ENCODE measurements around the gene SNX11. TPM values are rescaled to one million over a fixed set of nuclear protein-coding genes. Genes with fewer than 3 reads are reported as not detected.
"Not testable (repeated sequence)": the region's sequence is repeated elsewhere in the genome, so short reads cannot be mapped to it uniquely, and the experiment has no call there.

The SNX11 gene
- total and polyA plus RNA-seq, 3 experiments from 2014 or later = 26.5 to 45.2 (median 43.3) TPM

DNA sequence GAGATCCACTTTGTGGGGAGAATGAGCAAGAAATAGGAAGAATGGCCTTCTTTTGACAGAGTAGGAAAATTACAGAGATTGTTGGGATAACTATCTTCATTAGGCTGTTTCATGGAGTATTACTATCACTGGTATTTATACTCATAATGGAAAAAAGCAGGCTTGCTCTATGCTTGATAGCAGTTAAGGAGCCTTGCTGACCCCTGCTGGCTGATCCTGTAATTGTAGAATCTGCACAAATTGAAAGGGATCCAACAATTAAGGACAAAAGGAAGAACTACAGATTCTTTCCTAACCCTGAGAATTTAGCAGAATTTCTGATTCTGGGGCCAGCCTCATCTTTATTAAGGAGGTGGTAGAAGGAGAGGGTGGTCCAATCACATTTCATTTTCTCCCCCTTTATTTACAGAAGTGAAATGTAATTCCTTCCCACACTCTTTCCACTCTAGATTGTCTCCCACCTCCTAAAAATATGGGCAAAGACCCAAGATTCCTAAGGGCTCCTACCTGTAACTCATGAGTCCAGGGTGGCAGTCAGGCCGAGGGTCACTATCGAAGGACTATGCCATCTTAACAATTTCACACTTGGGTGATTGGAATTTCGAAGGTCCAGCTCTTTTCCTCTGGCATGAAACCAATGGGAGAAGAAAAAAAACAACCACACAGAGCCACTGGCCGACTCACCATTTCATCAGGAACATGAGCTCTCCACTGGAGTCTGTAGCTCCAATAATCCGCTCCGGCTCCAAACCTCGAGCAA is 33.1 kb upstream of the SNX11 start:
- H3K36me3 ChIP-seq (ENCODE audit: insufficient read depth, low read length) = peaks cover 14% of the 10 kb centered on the region
- no peaks in the 10 kb centered on the region for H3K9me3 ChIP-seq (ENCODE audit: low read length)
- peak; percentile 60 to 80 (median 67) for DNase-seq
- H3K27me3 ChIP-seq (ENCODE audit: insufficient read depth, low read length, poor library complexity, severe bottlenecking) = no peaks in the 10 kb centered on the region
- no peak overlapping the region for H3K27ac ChIP-seq (ENCODE audit: low read depth, low read length)
- peaks cover 0 to 49% (median 9%) of the 10 kb centered on the region in 3 donors for H3K36me3 Mint-ChIP-seq
- ChIA-PET CTCF (interaction anchor here (0.8 to 4.7 kb wide), 15 partner anchors 12 to 57 kb away, joined by 3 to 45 read pairs (median 5); partner anchors contain the start of gene NFE2L1), POLR2A (no interaction called here)
- no peak overlapping the region for H3K4me3 ChIP-seq (ENCODE audit: low read length)
- H3K4me3 Mint-ChIP-seq = no peak overlapping the region
- H3K9me3 Mint-ChIP-seq = no peaks in the 10 kb centered on the region
- no peak overlapping the region for H3K27ac Mint-ChIP-seq
- H3K4me1 ChIP-seq (ENCODE audit: insufficient read depth, low read length) = no peaks in the 10 kb centered on the region
- no peaks in the 10 kb centered on the region for H3K27me3 Mint-ChIP-seq
- no peaks in the 10 kb centered on the region for H3K4me1 Mint-ChIP-seq

DNA sequence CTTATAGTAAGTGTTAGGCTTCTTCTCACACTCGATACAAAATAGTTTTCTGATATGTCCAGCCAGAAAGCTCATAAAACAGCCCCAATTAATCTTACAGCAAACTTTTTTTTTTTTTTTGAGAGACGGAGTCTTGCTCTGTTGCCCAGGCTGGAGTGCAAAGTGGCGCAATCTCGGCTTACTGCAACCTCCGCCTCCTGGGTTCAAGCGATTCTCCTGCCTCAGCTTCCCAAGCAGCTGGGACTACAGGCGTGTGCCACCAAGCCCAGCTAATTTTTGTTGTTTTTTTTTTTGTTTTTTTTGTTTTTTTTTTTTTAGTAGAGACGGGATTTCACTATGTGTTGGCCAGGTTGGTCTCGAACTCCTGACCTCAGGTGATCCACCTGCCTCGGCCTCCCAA is 30.4 kb upstream of the SNX11 start:
- peaks cover 11% of the 10 kb centered on the region for H3K36me3 ChIP-seq (ENCODE audit: insufficient read depth, low read length)
- H3K4me1 Mint-ChIP-seq; H3K4me3 Mint-ChIP-seq; H3K9me3 Mint-ChIP-seq; DNase-seq; H3K27me3 Mint-ChIP-seq; H3K4me3 ChIP-seq (ENCODE audit: low read length); H3K9me3 ChIP-seq (ENCODE audit: low read length); H3K4me1 ChIP-seq (ENCODE audit: insufficient read depth, low read length); H3K27ac ChIP-seq (ENCODE audit: low read depth, low read length); POLR2A ChIA-PET; H3K27me3 ChIP-seq (ENCODE audit: insufficient read depth, low read length, poor library complexity, severe bottlenecking): not testable (repeated sequence)
- Mint-ChIP-seq H3K27ac (peak overlapping the region in 1 of 8 donors; percentile 60), H3K36me3 (peaks cover 0 to 32% (median 7%) of the 10 kb centered on the region in 3 donors)
- CTCF ChIA-PET = interaction anchor here (1.0 to 5.2 kb wide), 6 partner anchors 9 to 51 kb away, joined by 3 to 42 read pairs (median 5); partner anchors contain the start of gene COPZ2

DNA sequence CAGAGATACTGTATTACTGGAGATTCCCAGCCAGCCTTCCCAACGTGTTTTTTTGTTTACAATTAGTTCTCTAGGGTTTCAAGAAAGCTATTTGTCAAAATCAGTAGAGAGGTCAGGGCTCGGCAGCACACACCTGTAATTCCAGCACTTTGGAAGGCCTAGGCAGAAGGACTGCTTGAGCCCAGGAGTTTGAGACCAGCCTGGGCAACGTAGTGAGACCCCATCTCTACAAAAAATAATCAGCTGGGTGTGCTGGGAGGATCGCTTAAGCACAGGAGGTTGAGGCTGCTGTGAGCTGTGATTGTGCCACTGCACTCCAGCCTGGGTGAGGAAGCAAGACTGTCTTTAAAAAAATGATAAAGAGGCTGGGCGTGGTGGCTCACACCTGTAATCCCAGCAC is 25.7 kb upstream of the SNX11 start:
- peaks cover 0 to 2% (median 1%) of the 10 kb centered on the region in 3 donors for H3K36me3 Mint-ChIP-seq
- CTCF ChIA-PET = interaction anchor here (0.9 to 5.1 kb wide), 7 partner anchors 13 to 64 kb away, joined by 3 to 40 read pairs (median 3); partner anchors contain the start of gene SNX11
- Histone ChIP-seq H3K4me3 (ENCODE audit: low read length) (no peak overlapping the region), H3K27ac (ENCODE audit: low read depth, low read length) (no peak overlapping the region), H3K36me3 (ENCODE audit: insufficient read depth, low read length) (peaks cover 2% of the 10 kb centered on the region), H3K9me3 (ENCODE audit: low read length) (no peaks in the 10 kb centered on the region), H3K4me1 (ENCODE audit: insufficient read depth, low read length) (no peaks in the 10 kb centered on the region), H3K27me3 (ENCODE audit: insufficient read depth, low read length, poor library complexity, severe bottlenecking) (no peaks in the 10 kb centered on the region)
- H3K4me3 Mint-ChIP-seq = no peak overlapping the region
- DNase-seq = no peak
- peaks cover 4 to 11% (median 4%) of the 10 kb centered on the region in 3 donors for H3K4me1 Mint-ChIP-seq
- no peaks in the 10 kb centered on the region for H3K27me3 Mint-ChIP-seq
- POLR2A ChIA-PET = no interaction called here
- no peaks in the 10 kb centered on the region for H3K9me3 Mint-ChIP-seq
- no peak overlapping the region for H3K27ac Mint-ChIP-seq

DNA sequence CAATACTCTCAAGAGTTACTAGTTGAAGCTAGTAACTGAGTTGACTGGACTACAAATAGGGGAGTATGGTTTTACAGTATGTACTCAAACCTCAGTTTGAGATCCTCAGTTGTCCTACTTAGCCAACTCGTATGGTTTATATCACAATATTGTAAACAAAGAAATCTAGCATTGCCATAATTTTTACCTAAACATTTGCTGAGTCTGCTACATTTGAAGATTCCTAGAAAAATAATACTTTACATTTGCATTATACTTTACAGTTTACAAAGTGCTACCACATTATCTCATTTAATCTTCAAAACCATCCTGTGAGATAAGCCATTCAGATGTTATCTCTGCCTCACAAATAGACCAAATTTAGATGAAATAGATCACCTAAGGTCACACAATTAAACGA is 22.6 kb upstream of the SNX11 start:
- no peaks in the 10 kb centered on the region for H3K4me1 ChIP-seq (ENCODE audit: insufficient read depth, low read length)
- peaks cover 0 to 3% (median 0%) of the 10 kb centered on the region in 3 donors for H3K36me3 Mint-ChIP-seq
- H3K4me3 Mint-ChIP-seq = no peak overlapping the region
- H3K27me3 Mint-ChIP-seq = no peaks in the 10 kb centered on the region
- H3K27ac ChIP-seq (ENCODE audit: low read depth, low read length) = no peak overlapping the region
- H3K27ac Mint-ChIP-seq = no peak overlapping the region
- H3K4me3 ChIP-seq (ENCODE audit: low read length) = no peak overlapping the region
- DNase-seq = no peak
- no peaks in the 10 kb centered on the region for H3K9me3 Mint-ChIP-seq
- H3K36me3 ChIP-seq (ENCODE audit: insufficient read depth, low read length) = no peaks in the 10 kb centered on the region
- POLR2A ChIA-PET = interaction anchor here (0.7 kb wide), 1 partner anchor 236 kb away, joined by 3 read pairs; no protein-coding TSS in a partner anchor
- H3K27me3 ChIP-seq (ENCODE audit: insufficient read depth, low read length, poor library complexity, severe bottlenecking) = no peaks in the 10 kb centered on the region
- no peaks in the 10 kb centered on the region for H3K9me3 ChIP-seq (ENCODE audit: low read length)
- CTCF ChIA-PET = interaction anchor here (0.6 to 3.3 kb wide), 2 partner anchors 8 to 64 kb away, joined by 3 to 16 read pairs; no protein-coding TSS in a partner anchor
- peaks cover 4 to 15% (median 8%) of the 10 kb centered on the region in 3 donors for H3K4me1 Mint-ChIP-seq

DNA sequence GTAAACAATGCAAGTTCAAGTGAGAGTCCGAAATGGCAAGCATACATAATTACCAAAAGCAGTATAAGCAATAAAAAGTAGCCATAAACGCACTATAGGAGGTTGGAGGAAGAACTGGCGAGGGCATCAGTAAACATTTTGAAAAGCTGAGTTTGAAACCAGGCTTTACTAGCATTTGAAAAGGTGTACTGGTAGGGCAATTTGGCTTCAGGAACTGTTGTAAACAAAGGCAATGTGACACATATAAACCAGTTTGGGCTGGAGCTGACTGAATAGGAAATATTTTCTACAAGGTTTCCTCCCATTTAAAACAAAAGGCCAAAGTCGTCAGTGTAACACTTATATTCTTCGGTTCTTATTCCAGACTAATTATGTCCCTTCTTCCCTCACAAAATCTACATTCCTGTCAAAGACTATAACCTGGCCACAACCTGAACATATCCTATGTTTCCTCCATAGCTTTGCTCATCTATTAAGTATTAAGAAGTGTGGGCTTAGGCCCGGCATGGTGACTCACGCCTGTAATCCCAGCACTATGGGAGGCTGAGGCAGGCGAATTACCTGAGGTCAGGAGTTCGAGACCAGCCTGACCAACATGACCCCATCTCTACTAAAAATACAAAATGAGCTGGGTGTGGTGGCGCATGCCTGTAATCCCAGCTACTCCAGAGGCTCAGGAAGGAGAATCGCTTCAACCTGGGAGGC is 14.1 kb upstream of the SNX11 start:
- H3K27ac Mint-ChIP-seq = peak overlapping the region in 1 of 8 donors; percentile 1
- no peaks in the 10 kb centered on the region for H3K36me3 ChIP-seq (ENCODE audit: insufficient read depth, low read length)
- no peaks in the 10 kb centered on the region for H3K9me3 ChIP-seq (ENCODE audit: low read length)
- CTCF ChIA-PET = interaction anchor here (1.1 kb wide), 1 partner anchor 147 kb away, joined by 3 read pairs; no protein-coding TSS in a partner anchor
- DNase-seq = no peak
- no peaks in the 10 kb centered on the region for H3K9me3 Mint-ChIP-seq
- no peak overlapping the region for H3K4me3 Mint-ChIP-seq
- no peak overlapping the region for H3K27ac ChIP-seq (ENCODE audit: low read depth, low read length)
- peaks cover 0 to 24% (median 3%) of the 10 kb centered on the region in 3 donors for H3K36me3 Mint-ChIP-seq
- no peaks in the 10 kb centered on the region for H3K27me3 Mint-ChIP-seq
- POLR2A ChIA-PET = interaction anchor here (0.6 kb wide), 1 partner anchor 65 kb away, joined by 3 read pairs; no protein-coding TSS in a partner anchor
- peaks cover 9 to 21% (median 16%) of the 10 kb centered on the region in 3 donors for H3K4me1 Mint-ChIP-seq
- no peaks in the 10 kb centered on the region for H3K4me1 ChIP-seq (ENCODE audit: insufficient read depth, low read length)
- no peak overlapping the region for H3K4me3 ChIP-seq (ENCODE audit: low read length)
- no peaks in the 10 kb centered on the region for H3K27me3 ChIP-seq (ENCODE audit: insufficient read depth, low read length, poor library complexity, severe bottlenecking)

DNA sequence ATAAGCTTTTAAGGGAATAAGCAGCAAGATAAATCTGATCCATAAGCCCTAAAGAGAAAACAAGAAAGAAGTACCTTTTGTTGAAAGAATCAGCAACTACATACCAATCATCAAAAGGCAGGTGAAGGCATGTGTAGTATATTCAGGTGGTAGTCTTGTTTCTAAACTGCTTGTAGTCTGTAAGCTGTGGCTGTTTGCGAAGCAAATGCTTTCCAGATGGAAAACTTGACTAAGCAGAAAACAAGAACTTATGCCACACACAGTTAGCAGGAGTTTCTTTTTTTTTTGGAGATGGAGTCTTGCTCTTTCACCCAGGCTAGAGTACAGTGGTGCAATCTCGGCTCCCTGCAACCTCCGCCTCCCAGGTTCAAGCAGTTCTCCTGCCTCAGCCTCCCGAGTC is 12.0 kb upstream of the SNX11 start:
- Mint-ChIP-seq H3K36me3 (peaks cover 0 to 19% (median 0%) of the 10 kb centered on the region in 3 donors), H3K27me3 (peaks cover 0 to under 1% of the 10 kb centered on the region in 2 donors), H3K4me1 (peaks cover 13 to 25% (median 16%) of the 10 kb centered on the region in 3 donors), H3K4me3 (no peak overlapping the region), H3K9me3 (no peaks in the 10 kb centered on the region), H3K27ac (peak overlapping the region in 1 of 8 donors; percentile 23)
- H3K4me3 ChIP-seq (ENCODE audit: low read length) = no peak overlapping the region
- ChIA-PET CTCF (interaction anchor here (0.6 to 2.1 kb wide), 6 partner anchors 10 to 779 kb away, joined by 3 to 6 read pairs (median 3); no protein-coding TSS in a partner anchor), POLR2A (no interaction called here)
- no peaks in the 10 kb centered on the region for H3K36me3 ChIP-seq (ENCODE audit: insufficient read depth, low read length)
- H3K27me3 ChIP-seq (ENCODE audit: insufficient read depth, low read length, poor library complexity, severe bottlenecking) = no peaks in the 10 kb centered on the region
- no peak for DNase-seq
- H3K9me3 ChIP-seq (ENCODE audit: low read length) = no peaks in the 10 kb centered on the region
- peaks cover 6% of the 10 kb centered on the region for H3K4me1 ChIP-seq (ENCODE audit: insufficient read depth, low read length)
- no peak overlapping the region for H3K27ac ChIP-seq (ENCODE audit: low read depth, low read length)

DNA sequence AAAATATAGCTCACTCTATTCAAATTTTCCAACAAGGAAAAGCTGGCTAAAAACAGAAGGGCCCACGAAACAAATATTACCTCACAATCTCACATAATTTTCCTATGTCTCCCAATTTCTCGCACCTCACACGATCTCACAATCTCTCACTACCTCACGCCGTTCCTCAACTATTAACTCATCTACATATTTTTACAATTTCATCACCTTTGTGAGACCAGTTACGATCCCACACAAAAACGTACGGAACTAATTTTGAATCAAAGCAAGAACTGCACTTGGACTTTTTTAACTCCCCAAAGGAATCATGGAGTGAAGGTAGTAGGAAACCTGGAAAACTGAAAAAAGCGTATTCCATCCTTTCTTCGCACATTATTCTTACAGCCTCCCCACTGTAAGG is 7.4 kb upstream of the SNX11 start:
- H3K4me1 ChIP-seq (ENCODE audit: insufficient read depth, low read length) = peaks cover 7% of the 10 kb centered on the region
- peaks cover 0 to 6% of the 10 kb centered on the region in 2 donors for H3K27me3 Mint-ChIP-seq
- peak overlapping the region in 2 of 8 donors; percentile 42 to 69 for H3K27ac Mint-ChIP-seq
- no peaks in the 10 kb centered on the region for H3K9me3 ChIP-seq (ENCODE audit: low read length)
- H3K4me3 ChIP-seq (ENCODE audit: low read length) = peak overlapping the region; percentile 73
- no peak overlapping the region for H3K27ac ChIP-seq (ENCODE audit: low read depth, low read length)
- no peaks in the 10 kb centered on the region for H3K9me3 Mint-ChIP-seq
- H3K27me3 ChIP-seq (ENCODE audit: insufficient read depth, low read length, poor library complexity, severe bottlenecking) = no peaks in the 10 kb centered on the region
- CTCF ChIA-PET = interaction anchor here (1.3 kb wide), 1 partner anchor 20 kb away, joined by 4 read pairs; no protein-coding TSS in a partner anchor
- H3K36me3 ChIP-seq (ENCODE audit: insufficient read depth, low read length) = no peaks in the 10 kb centered on the region
- H3K36me3 Mint-ChIP-seq = peaks cover 0 to 7% (median 0%) of the 10 kb centered on the region in 3 donors
- POLR2A ChIA-PET = interaction anchor here (1.5 kb wide), 1 partner anchor 8 kb away, joined by 3 read pairs; no protein-coding TSS in a partner anchor
- H3K4me3 Mint-ChIP-seq = peak overlapping the region; percentile 82 to 98 (median 90)
- DNase-seq = no peak
- H3K4me1 Mint-ChIP-seq = peaks cover 28 to 53% (median 48%) of the 10 kb centered on the region in 3 donors

All from CD8-positive, alpha-beta memory T cell (primary cell).